ENCODE results near the gene FLT3.
"Not testable (repeated sequence)": the region's sequence is repeated elsewhere in the genome, so short reads cannot be mapped to it uniquely, and the experiment has no call there.

FLT3 gene

DNA sequence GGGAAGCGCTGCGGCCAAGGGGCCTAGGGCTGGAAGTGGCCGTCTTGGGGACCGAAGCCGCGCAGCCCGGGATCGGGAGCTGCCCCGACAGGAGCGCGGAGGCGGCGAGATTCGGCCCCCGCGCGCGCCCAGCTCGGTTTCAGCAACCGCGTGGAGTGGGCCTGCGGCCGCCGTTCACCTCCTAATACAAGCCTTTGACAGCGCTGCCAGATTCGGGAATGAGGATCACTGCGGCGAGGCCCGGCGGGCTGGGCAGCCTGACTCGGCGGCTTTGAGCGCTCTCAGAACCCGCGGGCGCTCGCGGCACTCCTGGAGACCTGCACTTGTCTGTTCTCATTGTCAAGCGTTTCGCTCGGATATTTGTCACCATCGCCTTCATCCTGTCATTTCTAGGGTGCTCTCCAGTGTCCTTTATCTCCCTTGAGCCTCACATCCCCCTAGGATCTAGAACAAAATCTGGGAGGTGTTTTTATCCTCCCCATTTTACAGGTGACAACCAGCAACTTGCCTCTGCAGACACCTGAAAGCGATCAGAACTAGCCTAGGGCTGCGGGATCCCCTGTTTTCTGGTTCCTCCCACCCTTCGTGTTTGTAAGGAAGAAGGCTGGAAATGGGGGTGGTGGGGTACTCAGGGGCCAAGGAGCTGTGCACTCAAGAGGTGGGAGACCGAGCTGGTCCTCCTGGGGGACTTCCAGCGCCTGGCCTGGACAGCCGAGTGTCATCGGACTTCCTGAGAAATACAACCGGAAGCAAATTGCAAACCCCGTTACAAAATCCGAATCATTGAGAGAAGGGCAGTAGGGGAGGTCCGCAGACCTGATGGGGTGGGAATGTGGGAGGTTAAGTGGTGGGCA is 129.8 kb downstream of the FLT3 start:
- no peak for DNase-seq

DNA sequence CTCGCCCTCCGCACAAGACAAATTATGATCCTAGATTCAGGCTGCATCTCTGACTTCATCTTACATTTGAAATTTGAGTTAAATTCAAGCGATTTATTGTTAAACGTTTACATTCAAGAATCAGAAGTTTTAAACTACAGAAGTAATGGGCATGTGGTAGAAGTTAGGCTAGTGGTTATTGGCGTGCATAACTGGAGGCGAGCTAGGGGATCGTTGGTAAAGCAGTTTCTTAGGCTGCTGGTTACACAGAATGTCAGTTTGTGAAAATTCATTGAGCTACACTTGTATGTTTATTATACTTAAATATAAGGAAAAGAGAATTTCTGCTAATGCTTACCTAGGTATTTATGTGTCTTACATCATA is 130.5 kb downstream of the FLT3 start:
- no peak for DNase-seq

DNA sequence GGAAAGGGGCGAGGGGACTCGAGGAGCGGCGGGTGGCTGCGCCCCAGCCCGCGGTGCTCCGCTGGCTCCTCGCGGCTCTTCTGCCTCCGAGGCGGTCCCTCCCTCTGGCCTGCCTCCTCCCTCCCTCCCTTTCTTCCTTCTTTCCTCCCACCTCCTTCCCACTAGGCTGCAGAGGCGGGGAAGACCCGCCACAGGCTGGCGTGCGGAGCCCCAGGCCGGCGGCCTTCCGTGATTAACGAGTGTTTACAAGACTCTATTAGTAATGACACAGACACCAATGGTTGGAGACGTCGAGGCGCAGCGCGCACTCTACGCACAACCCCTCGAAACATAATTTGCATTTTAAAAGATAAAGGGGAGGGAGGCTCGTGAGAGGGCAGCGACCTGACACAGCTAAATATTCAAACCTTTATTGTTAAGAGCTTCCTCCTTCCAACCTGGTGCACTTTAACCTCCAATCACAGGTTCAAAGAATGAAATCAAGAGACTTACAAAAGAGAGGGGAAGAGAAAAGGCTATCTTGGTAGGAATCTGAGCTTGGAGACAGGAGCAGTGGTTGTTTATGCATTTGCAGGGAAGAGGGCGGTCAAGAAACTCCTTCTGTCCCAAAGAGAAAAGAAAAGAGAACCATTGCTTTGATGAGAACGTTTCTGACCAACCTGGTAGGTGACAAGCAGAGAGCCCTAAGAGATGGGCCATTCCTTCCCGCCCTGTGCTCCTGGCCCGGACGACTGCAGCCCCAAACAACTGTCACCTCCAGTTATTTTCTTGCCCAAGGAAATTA is 131.1 kb downstream of the FLT3 start, which contains the start of gene CDX2:
Gene CDX2 (minus strand): TSS at position 234 of the 784 bp plus-strand sequence. CDS start 309 bp downstream, outside the sequence.
- DNase-seq: no peak

DNA sequence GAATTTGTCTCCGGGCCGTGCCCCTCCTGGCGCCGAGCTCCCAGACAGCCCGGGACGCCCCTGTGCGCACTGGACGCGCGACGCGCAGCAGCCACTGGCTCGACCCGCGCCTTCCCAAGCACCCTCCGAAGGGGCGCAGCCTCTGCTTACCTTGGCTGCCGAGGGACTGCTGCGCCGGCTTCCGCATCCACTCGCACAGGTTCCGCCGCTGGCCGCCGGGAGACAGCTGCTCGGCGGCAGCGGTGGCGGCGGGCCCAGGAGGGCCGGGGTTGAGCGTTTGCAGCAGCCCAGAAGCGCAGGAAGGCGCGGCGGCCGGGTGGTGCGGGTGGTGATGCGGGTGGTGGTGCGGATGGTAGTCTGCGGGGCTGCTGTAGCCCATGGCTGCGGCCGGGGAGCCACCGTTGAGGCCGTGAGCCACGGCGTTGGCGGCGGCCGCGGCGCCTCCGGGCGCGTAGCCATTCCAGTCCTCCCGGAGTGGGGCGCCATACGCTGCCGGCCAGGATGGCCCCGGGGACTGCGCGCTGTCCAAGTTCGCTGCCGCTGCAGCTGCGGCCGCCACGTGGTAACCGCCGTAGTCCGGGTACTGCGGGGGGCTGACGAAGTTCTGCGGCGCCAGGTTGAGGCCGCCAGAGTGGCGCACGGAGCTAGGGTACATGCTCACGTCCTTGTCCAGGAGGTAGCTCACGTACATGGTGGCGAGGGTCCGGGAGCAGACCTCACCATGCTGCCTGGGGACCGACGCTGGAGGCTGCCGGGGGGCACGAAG is 131.9 kb downstream of the FLT3 start:
- DNase-seq: no peak

DNA sequence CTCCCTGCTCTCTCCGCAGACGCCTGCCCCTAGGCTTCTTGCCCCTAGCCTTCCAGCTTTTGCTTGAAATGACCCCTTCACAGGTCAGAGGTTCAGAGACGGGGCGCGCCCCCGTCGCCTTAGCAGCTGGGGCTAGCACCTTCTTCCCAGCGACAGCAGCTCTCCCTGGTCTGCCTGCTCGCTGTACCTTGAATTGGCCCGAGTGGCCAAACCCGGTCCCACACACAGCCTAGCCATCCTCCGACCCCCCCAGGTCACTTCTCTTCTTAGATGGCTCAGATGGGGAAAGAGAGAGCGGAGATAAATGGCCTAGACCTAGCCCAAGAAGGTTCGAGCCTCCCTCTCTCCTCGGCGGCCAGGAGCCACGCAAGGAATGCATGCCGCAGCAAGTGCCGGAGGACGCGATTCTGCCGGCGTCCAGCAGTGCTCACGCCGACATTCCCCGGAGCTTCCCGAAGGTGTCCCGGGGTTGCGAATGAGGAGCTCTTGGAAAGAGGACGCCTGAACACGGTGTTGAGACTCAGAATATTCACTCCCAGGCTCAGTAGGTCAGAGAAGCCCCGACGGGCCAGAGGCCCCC is 132.6 kb downstream of the FLT3 start:
- no peak for DNase-seq

DNA sequence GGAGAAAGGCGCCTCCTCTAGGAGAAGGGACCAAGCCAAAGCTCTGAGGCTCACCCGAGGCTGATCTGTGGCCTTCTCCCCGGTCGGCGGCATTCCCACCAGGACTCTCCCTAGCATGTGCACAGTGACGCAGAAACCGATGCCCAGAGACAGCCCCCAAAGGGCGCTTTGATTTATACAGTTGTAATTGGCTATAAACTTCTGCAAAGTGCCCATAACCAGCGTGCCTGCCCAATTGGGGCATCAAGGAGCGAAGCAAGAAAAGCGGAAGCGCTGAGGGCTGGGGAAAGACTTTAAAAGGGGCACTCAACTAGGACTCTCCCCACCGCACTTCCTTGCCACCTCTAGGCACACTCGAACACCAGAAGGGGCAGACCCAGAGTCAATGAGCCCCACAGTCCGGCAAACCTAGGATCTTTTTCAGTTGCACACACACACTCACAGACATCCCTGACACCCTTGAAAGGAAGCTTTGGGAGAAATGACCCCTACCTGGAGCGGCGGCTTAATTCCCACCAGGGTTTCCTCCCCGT is 133.1 kb downstream of the FLT3 start:
- no peak for DNase-seq

DNA sequence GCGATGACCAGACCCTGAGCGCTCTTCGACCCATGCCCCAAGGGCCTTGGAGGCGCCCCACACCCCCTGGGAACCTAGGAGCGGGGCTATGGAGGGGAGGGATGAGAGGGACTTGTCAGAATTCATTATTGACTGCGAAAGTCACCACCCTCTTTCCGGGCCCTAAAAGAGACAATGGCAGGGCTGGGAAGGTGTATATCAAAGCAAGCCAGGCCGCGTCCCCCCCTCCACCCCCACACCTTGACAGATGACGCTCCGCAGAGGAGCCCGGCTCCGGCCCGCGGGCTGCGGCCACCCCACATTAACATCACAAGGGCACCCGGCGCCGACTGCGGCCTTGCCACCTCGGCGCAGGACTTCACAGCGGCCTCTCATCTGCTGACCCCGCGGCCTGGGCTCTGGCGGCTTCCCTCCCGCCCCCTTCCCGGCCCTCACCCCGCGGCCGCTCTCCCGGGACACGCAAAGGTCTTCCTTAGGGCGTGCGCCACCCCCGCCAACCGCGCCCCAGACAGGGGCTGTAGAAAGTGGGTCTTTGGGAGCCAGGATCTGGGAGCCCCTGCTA is 133.7 kb downstream of the FLT3 start:
- no peak for DNase-seq

DNA sequence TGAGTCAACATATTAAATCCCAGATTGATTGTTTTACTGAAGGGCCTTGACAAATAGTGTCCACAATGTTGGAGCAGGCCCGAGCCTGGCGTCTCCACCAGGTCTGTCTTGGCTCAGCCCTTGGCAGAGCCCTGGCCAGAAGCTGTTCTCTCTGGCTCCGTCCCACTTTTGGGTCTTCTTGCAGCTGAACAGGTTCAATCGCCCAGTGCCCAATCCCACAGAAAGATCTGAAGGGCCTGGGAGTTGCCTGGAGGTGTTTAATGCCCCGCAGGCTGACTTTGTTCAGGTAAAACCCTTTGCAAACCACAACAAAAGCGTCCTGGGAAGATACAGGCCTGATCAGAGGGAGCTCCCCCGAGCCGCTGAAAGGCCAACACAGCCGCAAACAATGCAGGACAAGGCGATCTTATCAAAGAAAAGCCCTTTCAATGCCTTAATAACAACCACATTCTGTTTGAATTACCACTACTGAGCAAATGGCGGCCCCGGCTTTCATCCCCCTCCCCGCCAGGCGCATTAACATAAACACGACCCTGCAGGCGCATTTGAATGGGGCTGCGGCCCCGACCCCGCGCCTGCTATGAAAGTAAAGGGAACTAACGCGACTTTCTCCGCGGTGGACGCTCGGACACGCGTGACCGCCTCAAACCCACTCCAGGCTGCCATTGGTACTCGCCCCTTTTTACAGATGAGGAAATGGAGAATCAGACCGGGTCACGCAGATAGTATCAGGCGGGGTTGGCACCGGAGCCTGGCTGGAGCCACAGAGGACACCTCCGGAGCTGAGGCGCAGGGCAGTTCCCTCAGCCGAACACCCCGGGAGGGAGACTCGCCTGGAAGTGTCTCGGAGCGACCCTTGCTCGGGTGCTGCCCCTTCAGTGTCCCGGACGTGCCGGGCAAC is 134.4 kb downstream of the FLT3 start:
- no peak for DNase-seq

DNA sequence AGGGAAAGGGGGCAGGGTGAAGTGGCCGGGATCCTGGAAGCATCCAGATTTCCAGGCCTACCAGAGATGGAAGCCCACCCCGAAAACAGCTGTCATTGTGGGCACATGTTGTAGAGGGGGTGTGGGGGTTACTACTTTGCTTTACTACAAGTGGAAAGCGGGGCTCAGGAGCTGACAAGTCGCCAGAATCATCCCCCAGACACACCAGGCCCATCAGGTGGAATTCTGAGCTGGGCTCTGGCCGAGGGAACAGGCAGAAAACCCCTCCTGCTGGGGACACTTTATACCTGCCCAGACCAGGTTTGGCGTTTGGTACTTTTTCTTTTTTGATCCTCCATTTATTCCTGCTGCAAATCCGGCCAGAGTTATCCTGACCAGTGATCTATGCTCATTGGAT is 135.0 kb downstream of the FLT3 start:
- no peak for DNase-seq

DNA sequence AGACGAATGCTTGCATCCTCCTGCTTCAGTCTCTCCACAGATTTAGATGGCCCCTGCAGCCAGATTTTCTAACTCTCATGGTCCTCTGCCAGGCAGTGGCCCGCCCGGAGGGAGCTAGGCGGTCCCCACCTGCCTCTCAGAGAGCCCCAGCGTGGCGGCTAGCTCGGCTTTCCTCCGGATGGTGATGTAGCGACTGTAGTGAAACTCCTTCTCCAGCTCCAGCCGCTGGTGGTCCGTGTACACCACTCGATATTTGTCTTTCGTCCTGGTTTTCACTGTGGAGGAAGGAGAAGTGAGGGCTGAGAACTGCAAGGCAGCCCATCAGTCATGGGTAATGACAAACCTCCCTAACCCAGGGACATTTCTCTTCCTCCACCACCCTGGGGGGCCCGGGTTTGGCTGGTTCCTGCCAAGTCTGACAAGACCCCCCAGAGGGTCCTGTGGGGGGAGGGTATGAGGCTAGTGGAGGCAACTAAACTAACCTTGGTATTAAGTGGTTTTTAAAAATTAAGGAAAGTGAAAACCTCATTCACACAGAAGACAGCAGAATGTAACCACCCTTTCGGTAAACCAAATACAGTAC is 135.5 kb downstream of the FLT3 start:
- DNase-seq: no peak

DNA sequence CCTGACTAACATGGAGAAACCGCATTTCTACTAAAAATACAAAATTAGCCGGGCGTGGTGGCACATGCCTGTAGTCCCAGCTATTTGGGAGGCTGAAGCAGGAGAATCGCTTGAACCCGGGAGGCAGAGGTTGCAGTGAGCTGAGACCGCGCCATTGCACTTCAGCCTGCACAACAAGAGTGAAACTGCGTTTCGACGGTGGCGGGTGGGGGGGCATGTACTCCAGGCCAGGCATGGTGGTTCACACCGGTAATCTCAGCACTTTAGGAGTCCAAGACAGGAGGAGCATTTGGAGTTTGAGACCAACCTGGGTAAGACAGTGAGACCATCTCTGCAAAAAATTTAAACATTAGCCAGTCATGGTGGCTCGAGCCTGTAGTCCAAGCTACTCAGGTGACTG is 136.2 kb downstream of the FLT3 start:
- DNase-seq: not testable (repeated sequence)

DNA sequence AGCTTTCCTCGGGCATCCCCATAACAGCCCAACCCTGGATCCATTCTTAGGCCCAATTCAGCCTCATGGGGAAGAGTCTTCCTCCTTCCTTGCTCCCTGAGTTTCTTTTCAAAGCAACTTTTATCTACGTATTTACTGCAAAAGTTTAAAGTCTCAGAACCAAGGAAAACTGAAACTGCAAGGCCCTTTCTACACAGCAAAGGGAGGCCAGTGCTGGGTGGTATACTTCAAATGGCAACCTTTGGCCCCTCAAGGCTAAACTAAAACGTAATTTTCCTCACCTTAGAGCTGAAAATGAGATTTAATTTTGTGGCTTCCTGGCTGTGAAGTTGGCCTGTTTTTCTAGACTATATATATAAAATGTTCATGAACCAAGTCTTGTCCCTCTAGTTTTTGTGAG is 136.9 kb downstream of the FLT3 start:
- DNase-seq: no peak

DNA sequence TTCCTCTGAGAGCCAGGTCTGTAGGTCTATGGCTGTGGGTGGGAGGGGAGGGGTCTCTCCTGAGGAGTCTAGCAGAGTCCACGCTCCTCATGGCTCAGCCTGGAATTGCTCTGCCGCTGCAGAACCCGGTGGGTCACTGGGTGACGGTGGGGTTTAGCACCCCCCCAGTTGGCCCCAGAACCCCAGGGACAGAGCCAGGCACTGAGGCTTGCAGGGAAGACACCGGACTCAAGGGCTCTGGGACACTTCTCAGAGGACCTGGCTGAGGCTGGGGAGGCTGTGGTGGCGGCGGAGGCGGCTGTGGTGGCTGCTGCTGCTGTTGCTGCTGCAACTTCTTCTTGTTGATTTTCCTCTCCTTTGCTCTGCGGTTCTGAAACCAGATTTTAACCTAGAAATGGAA is 137.4 kb downstream of the FLT3 start:
- DNase-seq: no peak

DNA sequence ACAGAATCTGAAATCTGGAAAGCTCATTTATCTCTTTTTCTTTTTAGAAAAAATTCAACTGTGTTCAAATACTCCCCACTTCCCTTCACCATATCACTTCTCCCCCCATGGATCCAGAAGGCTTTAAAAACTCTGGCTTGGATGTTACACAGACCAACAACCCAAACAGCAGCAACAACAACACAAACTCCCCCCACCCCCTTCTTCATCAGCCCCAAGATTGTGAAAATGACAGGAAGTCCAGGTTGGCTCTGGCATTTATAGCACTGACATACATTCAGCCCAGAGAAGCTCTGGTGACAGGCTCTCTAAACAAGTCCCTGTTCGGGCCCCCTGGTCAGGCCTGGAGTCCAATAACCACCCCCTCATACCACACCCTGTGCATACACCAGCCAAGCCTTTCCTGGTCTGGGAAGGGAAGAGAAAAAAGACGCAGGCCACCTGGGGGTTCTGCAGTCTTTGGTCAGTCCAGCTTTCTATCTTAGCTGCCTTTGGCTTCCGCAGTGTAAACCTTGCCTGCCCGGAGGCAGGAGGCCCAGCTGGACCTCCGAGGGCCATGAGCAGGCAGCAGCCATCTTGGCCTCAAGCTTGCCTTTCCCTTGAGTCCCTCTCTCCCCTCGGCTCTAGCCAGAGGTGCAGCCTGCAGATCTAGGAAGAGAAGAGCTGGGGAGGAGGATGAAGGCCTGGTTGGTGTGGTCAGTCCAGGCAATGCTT is 138.1 kb downstream of the FLT3 start:
- DNase-seq: no peak

DNA sequence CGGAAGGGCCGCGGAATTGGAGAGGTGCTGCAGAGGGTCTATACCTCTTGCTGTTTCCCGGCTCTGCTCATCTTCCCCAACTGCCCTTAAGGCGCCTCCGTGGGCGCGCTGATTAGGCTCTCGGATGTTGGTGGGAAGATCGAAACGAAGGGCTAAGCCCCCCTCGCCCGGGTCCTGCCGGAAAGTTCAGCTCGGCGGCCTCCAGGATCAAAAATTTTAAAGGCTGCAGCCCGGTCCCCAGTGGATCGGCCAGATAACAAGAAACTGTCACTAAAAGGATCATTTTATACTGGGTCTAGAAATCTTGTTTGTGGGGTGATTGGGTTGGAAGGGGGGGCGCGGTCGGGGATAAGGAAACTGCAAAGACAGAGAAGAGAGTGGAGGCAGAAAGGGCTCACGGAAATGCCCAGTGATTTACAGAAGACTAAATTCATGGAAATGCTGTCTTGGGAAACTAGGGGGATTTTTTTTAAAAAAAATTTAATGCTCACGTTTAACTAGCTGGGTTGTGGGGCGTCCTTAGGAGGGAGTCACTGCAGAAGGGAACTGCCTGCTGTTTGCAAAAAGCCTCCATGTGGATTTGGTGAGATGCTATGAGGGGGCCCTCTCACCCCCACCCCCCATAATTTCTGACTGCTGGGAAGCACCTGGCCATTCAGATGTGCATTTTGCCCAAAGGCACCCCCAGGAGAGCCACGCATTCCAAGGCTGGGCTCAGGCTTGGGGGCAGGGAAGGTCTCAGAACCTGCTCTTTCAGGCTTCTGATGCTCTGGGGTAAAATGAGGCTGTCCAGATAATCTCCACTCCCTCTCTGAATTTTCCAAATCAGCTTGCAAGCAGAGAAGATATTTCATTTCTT is 138.9 kb downstream of the FLT3 start:
- DNase-seq: no peak

DNA sequence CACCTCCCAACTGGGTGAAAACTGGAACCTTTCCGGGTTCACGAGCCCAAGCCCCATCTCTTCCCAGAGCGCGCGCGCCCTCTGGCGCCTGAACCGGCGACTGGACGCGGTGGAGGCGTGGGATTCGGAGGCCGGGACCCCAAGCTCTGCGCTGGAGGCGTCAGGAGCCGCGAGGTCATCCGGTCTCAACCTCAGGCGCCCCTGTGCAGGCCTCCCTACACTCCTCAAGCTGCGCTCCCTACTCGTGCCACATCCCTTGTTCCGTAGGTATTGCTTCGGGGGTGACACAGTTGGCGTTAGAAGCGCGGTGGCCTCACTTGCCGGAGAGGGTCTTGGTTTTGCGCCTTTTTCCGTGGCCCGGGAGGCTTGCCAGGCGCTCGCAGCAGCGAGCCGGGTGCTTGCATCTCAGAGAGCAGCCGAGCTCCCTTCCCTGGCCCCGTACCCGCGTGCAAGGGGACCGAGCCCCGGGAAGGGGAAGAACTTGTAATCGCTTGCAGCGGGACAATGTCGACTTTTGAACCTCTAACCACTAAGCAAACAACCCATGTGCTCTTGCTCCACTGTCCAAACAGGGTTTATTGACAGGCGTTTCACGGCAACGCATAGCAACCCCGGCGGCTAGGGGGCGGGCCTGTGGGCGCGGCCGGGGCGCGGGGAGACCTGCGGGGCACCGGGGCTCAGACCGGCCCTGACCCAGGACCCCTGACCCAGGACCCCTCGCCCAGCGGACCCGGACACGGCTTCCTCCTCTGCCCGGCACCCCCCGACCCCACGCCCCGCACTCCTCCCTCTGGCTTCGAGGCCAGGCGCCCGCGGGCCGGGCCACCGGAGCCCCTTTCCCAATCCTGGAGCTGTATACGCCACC is 139.8 kb downstream of the FLT3 start:
- no peak for DNase-seq

DNA sequence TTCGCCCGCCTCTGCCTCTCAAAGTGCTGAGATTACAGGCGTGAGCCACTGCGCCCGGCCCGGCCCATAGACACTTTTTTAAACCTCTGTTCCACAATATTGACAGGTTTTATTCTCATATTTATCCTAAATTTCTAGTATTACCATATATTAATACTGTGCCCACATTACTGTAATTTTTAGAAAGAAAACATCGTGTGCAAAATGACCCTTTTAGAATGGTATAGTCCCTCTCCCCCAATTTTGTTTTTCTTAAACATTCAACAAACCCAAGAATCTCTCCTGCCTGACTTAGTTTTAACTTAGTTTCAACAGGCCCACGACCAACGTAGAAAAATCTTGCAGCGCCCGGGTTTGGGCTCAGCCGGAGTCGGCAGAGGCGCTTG is 140.4 kb downstream of the FLT3 start:
- no peak for DNase-seq

DNA sequence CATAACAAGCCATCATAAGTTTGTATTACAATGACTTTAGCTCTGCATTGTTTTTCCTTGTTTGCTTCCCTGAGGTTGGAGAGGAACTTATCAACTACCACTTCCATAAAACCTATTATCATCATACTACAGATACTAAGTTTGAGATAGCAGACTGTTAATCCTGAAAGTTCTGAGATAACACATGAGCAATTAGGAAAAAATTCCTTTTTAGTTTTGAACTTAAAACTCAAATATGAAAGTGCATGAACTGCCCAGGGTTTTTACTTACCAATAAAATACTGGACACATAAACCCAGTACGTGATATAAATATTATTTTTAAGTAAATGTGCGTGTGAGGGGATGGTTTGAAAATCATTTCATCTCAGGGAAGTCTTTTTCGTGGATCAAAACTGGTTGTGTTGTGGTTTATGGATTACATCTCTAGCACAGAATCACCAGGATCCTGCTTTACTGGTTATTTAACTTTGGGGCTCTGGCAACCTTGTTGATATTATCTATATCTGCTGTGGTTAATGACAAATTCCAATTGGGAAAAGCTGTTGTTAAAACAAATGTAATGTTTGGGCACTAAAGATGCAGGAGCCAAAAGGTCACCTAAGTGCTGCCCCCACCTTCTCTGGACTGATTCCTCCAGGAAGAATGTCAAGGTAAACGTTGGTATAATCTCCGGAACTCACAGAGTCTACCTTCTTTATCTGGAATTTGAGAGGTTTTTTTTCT is 143.6 kb downstream of the FLT3 start:
- no peak for DNase-seq

Measured in activated CD4-positive, alpha-beta T cell treated with anti-CD3 and anti-CD28 coated beads, Interleukin-2, amount 50 U/mL, for 4 hours (primary cell).